HL-60 (cell line): ENCODE data around the gene SEPTIN5.

Experiments used
- DNase-seq, 2 experiments: peaks; one replicate each; pipeline ENCODE4 v3.0.0-alpha.2; 2010 to 2020; ENCODE audit warnings: low read depth in 1 of 2, low spot score in 1 of 2
- H3K27ac ChIP-seq: fragments of 250-450 bp; sonication (Bioruptor Pico); replicated peaks from 2 replicates; pipeline ENCODE4 v1.5.1; 2020; ENCODE audit warnings: mild to moderate bottlenecking, moderate library complexity
- H3K27me3 ChIP-seq: fragments of 250-450 bp; sonication (Bioruptor Pico); 2 replicates; pipeline ENCODE4 v1.5.1; 2021; ENCODE audit warnings: mild to moderate bottlenecking, moderate library complexity; ENCODE audit not compliant: insufficient read depth, poor library complexity, severe bottlenecking
- H3K4me3 ChIP-seq: replicated peaks from 2 replicates; pipeline ENCODE4 v1.5.1; 2011; ENCODE audit warnings: mild to moderate bottlenecking, control low read depth, low read length; ENCODE audit not compliant: insufficient read depth
- GABPA ChIP-seq: IDR thresholded peaks from 2 replicates; pipeline ENCODE4 v1.6.1; 2012; ENCODE audit warnings: low read depth
- POLR2AphosphoS5 ChIP-seq: IDR thresholded peaks from 2 replicates; pipeline ENCODE4 v1.6.1; 2012; ENCODE audit warnings: low read depth
- SPI1 ChIP-seq: IDR thresholded peaks from 2 replicates; pipeline ENCODE4 v1.6.1; 2012; ENCODE audit warnings: low read depth, mild to moderate bottlenecking, borderline replicate concordance
- TF ChIP-seq, protein P1 (sequence below): IDR thresholded peaks from one replicate; pipeline ENCODE4 v1.5.1; 2011; ENCODE audit warnings: low read length, control low read depth, inconsistent platforms; ENCODE audit not compliant: insufficient read depth
- TF ChIP-seq, protein P2 (sequence below): IDR thresholded peaks from 2 replicates; pipeline ENCODE4 v1.6.1; 2012; ENCODE audit warnings: low read depth; ENCODE audit not compliant: insufficient replicate concordance

SEPTIN5 gene

GRCh38 chr22:19745155-19746101 lies 31.1 kb downstream of the SEPTIN5 start:
- Histone ChIP-seq H3K27ac (no peak overlapping the region), H3K4me3 (no peak overlapping the region), H3K27me3 (no peaks in the 10 kb centered on the region)
- no peak for TF ChIP-seq POLR2AphosphoS5
- TF ChIP-seq, protein P1, sequence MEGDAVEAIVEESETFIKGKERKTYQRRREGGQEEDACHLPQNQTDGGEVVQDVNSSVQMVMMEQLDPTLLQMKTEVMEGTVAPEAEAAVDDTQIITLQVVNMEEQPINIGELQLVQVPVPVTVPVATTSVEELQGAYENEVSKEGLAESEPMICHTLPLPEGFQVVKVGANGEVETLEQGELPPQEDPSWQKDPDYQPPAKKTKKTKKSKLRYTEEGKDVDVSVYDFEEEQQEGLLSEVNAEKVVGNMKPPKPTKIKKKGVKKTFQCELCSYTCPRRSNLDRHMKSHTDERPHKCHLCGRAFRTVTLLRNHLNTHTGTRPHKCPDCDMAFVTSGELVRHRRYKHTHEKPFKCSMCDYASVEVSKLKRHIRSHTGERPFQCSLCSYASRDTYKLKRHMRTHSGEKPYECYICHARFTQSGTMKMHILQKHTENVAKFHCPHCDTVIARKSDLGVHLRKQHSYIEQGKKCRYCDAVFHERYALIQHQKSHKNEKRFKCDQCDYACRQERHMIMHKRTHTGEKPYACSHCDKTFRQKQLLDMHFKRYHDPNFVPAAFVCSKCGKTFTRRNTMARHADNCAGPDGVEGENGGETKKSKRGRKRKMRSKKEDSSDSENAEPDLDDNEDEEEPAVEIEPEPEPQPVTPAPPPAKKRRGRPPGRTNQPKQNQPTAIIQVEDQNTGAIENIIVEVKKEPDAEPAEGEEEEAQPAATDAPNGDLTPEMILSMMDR, result no peak
- TF ChIP-seq SPI1, result no peak
- TF ChIP-seq, protein P2, sequence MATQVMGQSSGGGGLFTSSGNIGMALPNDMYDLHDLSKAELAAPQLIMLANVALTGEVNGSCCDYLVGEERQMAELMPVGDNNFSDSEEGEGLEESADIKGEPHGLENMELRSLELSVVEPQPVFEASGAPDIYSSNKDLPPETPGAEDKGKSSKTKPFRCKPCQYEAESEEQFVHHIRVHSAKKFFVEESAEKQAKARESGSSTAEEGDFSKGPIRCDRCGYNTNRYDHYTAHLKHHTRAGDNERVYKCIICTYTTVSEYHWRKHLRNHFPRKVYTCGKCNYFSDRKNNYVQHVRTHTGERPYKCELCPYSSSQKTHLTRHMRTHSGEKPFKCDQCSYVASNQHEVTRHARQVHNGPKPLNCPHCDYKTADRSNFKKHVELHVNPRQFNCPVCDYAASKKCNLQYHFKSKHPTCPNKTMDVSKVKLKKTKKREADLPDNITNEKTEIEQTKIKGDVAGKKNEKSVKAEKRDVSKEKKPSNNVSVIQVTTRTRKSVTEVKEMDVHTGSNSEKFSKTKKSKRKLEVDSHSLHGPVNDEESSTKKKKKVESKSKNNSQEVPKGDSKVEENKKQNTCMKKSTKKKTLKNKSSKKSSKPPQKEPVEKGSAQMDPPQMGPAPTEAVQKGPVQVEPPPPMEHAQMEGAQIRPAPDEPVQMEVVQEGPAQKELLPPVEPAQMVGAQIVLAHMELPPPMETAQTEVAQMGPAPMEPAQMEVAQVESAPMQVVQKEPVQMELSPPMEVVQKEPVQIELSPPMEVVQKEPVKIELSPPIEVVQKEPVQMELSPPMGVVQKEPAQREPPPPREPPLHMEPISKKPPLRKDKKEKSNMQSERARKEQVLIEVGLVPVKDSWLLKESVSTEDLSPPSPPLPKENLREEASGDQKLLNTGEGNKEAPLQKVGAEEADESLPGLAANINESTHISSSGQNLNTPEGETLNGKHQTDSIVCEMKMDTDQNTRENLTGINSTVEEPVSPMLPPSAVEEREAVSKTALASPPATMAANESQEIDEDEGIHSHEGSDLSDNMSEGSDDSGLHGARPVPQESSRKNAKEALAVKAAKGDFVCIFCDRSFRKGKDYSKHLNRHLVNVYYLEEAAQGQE, result no peak
- TF ChIP-seq GABPA, result no peak
- DNase-seq, result no peak

DNA sequence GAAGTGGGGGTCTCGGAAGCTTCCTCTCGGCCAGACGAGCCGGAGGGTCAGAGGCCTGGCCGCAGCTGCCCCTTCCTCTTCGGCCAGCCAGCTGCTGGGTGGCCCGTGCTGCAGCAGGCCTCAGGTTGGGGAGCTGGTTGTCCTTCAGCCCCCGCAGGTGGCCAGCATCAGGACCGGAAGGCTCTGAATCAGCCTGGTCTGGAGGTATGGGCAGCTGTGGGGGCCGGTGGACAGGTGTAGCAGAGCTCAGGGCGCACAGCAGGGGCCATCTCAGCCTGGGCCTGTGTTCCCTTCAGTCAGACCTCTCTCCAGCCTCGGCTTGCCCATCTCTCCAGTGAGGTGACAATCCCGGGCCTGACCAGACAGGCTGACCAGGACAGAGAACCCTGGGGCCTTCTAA lies 32.4 kb downstream of the SEPTIN5 start:
- H3K27ac ChIP-seq, result no peak overlapping the region
- no peaks in the 10 kb centered on the region for H3K27me3 ChIP-seq
- H3K4me3 ChIP-seq, result no peak overlapping the region
- DNase-seq, result no peak
- TF ChIP-seq SPI1, result no peak

DNA sequence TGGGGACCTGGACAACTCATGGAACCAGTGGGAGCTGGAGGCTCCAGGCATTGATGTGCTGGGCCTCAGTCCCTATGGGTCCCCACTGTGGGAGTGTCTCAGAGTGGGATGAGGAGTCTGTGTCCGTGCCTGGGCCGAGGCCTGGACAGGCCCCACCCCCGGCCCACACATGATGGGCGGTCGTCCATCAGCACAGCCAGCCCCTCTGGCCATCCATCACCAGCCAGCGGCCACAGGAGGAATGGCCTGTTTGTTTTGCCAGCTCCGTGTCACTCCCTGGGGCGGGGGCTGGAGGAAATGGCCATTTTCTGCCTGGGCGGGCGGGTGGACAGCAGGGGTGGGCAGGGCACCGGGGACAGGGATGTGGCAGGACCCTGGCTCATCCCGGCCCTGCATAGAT lies 33.2 kb downstream of the SEPTIN5 start:
- H3K4me3 ChIP-seq, result no peak overlapping the region
- TF ChIP-seq, protein P1, result no peak
- no peak for TF ChIP-seq SPI1
- TF ChIP-seq POLR2AphosphoS5, result no peak
- no peak for TF ChIP-seq GABPA
- TF ChIP-seq, protein P2, result no peak
- no peaks in the 10 kb centered on the region for H3K27me3 ChIP-seq
- no peak for DNase-seq
- no peak overlapping the region for H3K27ac ChIP-seq

DNA sequence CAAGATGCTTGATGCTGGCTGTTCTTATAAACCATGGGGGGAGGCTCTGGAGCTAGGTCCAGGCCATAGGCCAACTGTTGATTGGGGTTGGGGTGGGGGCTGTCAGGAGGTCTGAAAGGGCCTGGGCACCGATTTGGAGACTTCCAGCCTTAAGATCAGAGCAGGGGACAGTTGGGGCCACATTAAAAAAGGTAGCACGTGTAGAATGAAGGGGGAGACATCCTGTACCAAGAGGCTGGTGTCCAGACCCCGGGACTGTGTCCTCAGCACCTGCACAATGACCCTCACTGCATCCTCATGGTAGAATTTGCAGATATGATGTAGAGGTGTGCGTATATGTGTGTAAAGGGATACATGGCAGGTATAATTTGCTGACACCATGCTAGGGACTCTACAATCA lies 33.8 kb downstream of the SEPTIN5 start:
- DNase-seq, result no peak
- Histone ChIP-seq H3K27ac (no peak overlapping the region), H3K4me3 (no peak overlapping the region), H3K27me3 (no peaks in the 10 kb centered on the region)
- TF ChIP-seq, protein P1, result no peak
- TF ChIP-seq GABPA (no peak), POLR2AphosphoS5 (no peak), SPI1 (no peak)
- TF ChIP-seq, protein P2, result no peak
